Measurements from ENCODE around the gene SLC22A15.

- TF ChIP-seq, protein P1, sequence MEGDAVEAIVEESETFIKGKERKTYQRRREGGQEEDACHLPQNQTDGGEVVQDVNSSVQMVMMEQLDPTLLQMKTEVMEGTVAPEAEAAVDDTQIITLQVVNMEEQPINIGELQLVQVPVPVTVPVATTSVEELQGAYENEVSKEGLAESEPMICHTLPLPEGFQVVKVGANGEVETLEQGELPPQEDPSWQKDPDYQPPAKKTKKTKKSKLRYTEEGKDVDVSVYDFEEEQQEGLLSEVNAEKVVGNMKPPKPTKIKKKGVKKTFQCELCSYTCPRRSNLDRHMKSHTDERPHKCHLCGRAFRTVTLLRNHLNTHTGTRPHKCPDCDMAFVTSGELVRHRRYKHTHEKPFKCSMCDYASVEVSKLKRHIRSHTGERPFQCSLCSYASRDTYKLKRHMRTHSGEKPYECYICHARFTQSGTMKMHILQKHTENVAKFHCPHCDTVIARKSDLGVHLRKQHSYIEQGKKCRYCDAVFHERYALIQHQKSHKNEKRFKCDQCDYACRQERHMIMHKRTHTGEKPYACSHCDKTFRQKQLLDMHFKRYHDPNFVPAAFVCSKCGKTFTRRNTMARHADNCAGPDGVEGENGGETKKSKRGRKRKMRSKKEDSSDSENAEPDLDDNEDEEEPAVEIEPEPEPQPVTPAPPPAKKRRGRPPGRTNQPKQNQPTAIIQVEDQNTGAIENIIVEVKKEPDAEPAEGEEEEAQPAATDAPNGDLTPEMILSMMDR (conservative IDR thresholded peaks at IDR 0.05; ENCODE audit: low read depth in 2 of 2) = no peak
- no peak for TF ChIP-seq REST (IDR thresholded peaks at IDR 0.05; ENCODE audit: unreplicated experiment)
- no peak for TF ChIP-seq POLR2AphosphoS5 (IDR thresholded peaks at IDR 0.05; ENCODE audit: low read depth)
- no peak for TF ChIP-seq EZH2phosphoT487 (IDR thresholded peaks at IDR 0.05; ENCODE audit: unreplicated experiment)
- no peak for TF ChIP-seq JUNB (IDR thresholded peaks at IDR 0.05; ENCODE audit: unreplicated experiment)
- TF ChIP-seq, protein P2, sequence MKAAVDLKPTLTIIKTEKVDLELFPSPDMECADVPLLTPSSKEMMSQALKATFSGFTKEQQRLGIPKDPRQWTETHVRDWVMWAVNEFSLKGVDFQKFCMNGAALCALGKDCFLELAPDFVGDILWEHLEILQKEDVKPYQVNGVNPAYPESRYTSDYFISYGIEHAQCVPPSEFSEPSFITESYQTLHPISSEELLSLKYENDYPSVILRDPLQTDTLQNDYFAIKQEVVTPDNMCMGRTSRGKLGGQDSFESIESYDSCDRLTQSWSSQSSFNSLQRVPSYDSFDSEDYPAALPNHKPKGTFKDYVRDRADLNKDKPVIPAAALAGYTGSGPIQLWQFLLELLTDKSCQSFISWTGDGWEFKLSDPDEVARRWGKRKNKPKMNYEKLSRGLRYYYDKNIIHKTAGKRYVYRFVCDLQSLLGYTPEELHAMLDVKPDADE (IDR thresholded peaks at IDR 0.05) = no peak
- no peak for TF ChIP-seq EZH2 (IDR thresholded peaks at IDR 0.05; ENCODE audit: low read depth, unreplicated experiment)
- no peak for TF ChIP-seq STAT1 (IDR thresholded peaks at IDR 0.05; ENCODE audit: unreplicated experiment)
- no peak for TF ChIP-seq NANOG (IDR thresholded peaks at IDR 0.05; ENCODE audit: borderline replicate concordance)
- TF ChIP-seq CREB1 (CRISPR knock-in tag; IDR thresholded peaks at IDR 0.05; ENCODE audit: low read depth) = no peak
These were observed 57.0 kb downstream of the SLC22A15 start for GRCh38 chr1:116033322-116033721.

Data from GM23338 (cell line).